ENCODE results near the gene BCAS1.

DNA sequence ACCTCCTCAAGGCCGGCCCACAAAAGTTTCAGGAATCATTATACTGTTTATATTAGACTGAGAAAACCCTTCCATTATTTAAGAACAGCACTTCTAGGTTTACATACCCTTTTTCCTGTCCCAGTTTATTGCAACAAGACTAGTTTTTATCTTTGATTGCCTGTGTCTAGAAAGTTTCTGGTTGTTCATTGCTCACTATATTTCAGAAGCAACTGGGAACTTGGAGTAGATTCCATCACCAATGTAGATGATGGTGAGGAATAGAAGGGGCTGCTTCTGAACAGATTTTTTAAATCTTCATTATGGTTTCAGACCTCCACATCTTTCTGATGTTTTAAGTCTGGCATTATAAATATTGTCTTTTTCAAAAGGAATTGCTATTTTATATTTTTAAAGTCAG lies 93.0 kb downstream of the BCAS1 start:
- TF ChIP-seq, protein P1, sequence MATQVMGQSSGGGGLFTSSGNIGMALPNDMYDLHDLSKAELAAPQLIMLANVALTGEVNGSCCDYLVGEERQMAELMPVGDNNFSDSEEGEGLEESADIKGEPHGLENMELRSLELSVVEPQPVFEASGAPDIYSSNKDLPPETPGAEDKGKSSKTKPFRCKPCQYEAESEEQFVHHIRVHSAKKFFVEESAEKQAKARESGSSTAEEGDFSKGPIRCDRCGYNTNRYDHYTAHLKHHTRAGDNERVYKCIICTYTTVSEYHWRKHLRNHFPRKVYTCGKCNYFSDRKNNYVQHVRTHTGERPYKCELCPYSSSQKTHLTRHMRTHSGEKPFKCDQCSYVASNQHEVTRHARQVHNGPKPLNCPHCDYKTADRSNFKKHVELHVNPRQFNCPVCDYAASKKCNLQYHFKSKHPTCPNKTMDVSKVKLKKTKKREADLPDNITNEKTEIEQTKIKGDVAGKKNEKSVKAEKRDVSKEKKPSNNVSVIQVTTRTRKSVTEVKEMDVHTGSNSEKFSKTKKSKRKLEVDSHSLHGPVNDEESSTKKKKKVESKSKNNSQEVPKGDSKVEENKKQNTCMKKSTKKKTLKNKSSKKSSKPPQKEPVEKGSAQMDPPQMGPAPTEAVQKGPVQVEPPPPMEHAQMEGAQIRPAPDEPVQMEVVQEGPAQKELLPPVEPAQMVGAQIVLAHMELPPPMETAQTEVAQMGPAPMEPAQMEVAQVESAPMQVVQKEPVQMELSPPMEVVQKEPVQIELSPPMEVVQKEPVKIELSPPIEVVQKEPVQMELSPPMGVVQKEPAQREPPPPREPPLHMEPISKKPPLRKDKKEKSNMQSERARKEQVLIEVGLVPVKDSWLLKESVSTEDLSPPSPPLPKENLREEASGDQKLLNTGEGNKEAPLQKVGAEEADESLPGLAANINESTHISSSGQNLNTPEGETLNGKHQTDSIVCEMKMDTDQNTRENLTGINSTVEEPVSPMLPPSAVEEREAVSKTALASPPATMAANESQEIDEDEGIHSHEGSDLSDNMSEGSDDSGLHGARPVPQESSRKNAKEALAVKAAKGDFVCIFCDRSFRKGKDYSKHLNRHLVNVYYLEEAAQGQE (IDR thresholded peaks at IDR 0.05; ENCODE audit: insufficient replicate concordance, low read depth): no peak
- TF ChIP-seq POLR2AphosphoS5 (IDR thresholded peaks at IDR 0.05; ENCODE audit: low read depth): no peak
